Limb (tissue), 2 donors: ENCODE results near the gene EWSR1.
"Not testable (repeated sequence)": the region's sequence is repeated elsewhere in the genome, so short reads cannot be mapped to it uniquely, and the experiment has no call there.

Experiments
- DNase-seq, 2 donors: peaks; one replicate each; pipeline ENCODE4 v3.0.0-alpha.2; 2016; ENCODE audit errors: extremely low spot score in 2 of 2

EWSR1 gene

GRCh38 chr22:29334696-29335344 lies 66.8 kb downstream of the EWSR1 start:
- DNase-seq: no peak

GRCh38 chr22:29335656-29336055 lies 67.6 kb downstream of the EWSR1 start:
- DNase-seq: no peak

GRCh38 chr22:29336751-29337490 lies 68.9 kb downstream of the EWSR1 start:
- no peak for DNase-seq

GRCh38 chr22:29337631-29338284 lies 69.7 kb downstream of the EWSR1 start:
- DNase-seq: no peak

GRCh38 chr22:29338398-29338797 lies 70.3 kb downstream of the EWSR1 start:
- no peak for DNase-seq

- DNase-seq: no peak
Observed at GRCh38 chr22:29339381-29340235, 71.5 kb downstream of the EWSR1 start.

- no peak for DNase-seq
Observed at GRCh38 chr22:29340566-29340965, 72.5 kb downstream of the EWSR1 start.

GRCh38 chr22:29341056-29341848 lies 73.2 kb downstream of the EWSR1 start:
- no peak for DNase-seq

- DNase-seq: no peak
Observed at GRCh38 chr22:29341849-29342127, 73.7 kb downstream of the EWSR1 start.

GRCh38 chr22:29342177-29342576 lies 74.1 kb downstream of the EWSR1 start:
- DNase-seq: no peak

GRCh38 chr22:29342577-29343312 lies 74.7 kb downstream of the EWSR1 start:
- DNase-seq: no peak

GRCh38 chr22:29343313-29343805 lies 75.3 kb downstream of the EWSR1 start:
- DNase-seq: peak; percentile 38 to 58

- peak in 1 of 2 donors; percentile 75 for DNase-seq
Observed at GRCh38 chr22:29344137-29344536, 76.1 kb downstream of the EWSR1 start.

- not testable (repeated sequence) for DNase-seq
Observed at GRCh38 chr22:29344889-29345288, 76.8 kb downstream of the EWSR1 start.

GRCh38 chr22:29345932-29346331 lies 77.9 kb downstream of the EWSR1 start:
- DNase-seq: no peak

- DNase-seq: no peak
Observed at GRCh38 chr22:29346659-29347058, 78.6 kb downstream of the EWSR1 start.

GRCh38 chr22:29348041-29348440 lies 80.0 kb downstream of the EWSR1 start:
- no peak for DNase-seq

- no peak for DNase-seq
Observed at GRCh38 chr22:29348956-29349355, 80.9 kb downstream of the EWSR1 start.
